HCT116 (cell line): ENCODE data around the gene ADPGK.

Experiments used
- CTCF ChIP-seq, 3 experiments: fragments of 200-600 bp in 1 of 3; sonication (generic) in 1 of 3; IDR thresholded peaks in 2 of 3; conservative IDR thresholded peaks in 1 of 3; 2 replicates each; pipeline ENCODE4 v1.5.1; 2012 to 2017; ENCODE audit warnings: low read depth in 2 of 3, low read length in 2 of 3, antibody characterized with exemption in 1 of 3, borderline replicate concordance in 1 of 3, control low read depth in 1 of 3, mild to moderate bottlenecking in 1 of 3, mixed read lengths in 1 of 3, mixed run types in 1 of 3, moderate library complexity in 1 of 3; ENCODE audit not compliant: insufficient read depth in 1 of 3
- YY1 ChIP-seq: IDR thresholded peaks from 2 replicates; pipeline ENCODE4 v1.6.1; 2011; ENCODE audit warnings: low read length, low read depth, moderate library complexity, mild to moderate bottlenecking; ENCODE audit not compliant: insufficient replicate concordance; ENCODE audit errors: extremely low read depth

GRCh38 chr15:72826611-72827010 is 43.1 kb upstream of the ADPGK start:
- TF ChIP-seq YY1: no peak
- no peak for TF ChIP-seq CTCF (IDR thresholded peaks at IDR 0.05 in 2 of 3, conservative IDR thresholded peaks at IDR 0.05 in 1 of 3; ENCODE audit: borderline replicate concordance in 1 of 3, insufficient read depth in 1 of 3, low read depth in 2 of 3, low read length in 2 of 3)
